GM10266 (cell line): ENCODE results near the gene PRKACA.

Source experiments
- DNase-seq: peaks from one replicate; pipeline ENCODE4 v3.0.0; 2012; ENCODE audit errors: extremely low spot score
- TF ChIP-seq, protein P1 (sequence below): IDR thresholded peaks from 2 replicates; pipeline ENCODE4 v1.5.1; 2012; ENCODE audit warnings: mild to moderate bottlenecking, low read depth; ENCODE audit not compliant: control insufficient read depth, insufficient read depth; ENCODE audit errors: missing control alignments

PRKACA gene

DNA sequence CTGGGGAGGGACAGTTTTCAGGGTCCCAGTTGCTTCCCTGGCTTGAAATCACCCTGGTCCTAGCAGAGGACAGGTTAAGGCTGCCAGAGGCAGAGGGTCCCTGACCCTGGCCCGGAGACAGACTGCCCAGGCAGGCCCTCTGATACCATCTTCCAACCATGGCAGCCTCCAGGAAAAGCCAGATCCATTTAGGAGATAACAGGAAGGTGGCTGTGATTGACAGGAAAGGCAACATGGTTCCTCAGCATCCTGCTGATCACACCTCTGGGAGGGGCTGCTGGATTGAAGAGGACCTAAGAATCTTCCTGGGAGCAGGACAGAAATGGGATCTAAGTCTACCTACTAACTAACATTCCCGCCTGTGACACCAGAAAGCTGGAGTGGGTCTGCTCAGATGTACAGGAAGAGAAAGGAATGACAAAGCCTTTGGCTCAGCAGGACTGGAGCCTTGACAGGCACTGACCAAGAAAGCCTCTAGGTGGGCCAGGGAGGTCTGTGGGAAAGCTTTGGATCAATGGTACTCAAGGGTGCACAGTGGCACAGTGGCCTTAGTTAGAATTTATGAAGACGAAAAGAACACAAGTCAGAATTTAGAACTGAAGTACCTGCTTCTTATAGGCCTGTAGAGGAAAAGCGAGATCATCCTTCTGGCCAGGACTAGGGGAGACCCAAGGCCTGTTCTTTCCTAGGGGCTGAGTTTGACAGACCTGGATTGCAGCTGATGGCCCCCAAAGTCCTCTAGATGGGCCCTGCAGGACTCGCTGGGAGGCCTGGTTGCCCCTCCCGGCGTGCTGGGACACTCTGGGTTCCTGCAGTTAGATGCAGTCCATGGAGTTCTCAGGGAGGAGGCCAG lies 2.3 kb upstream of the PRKACA start:
- TF ChIP-seq, protein P1, sequence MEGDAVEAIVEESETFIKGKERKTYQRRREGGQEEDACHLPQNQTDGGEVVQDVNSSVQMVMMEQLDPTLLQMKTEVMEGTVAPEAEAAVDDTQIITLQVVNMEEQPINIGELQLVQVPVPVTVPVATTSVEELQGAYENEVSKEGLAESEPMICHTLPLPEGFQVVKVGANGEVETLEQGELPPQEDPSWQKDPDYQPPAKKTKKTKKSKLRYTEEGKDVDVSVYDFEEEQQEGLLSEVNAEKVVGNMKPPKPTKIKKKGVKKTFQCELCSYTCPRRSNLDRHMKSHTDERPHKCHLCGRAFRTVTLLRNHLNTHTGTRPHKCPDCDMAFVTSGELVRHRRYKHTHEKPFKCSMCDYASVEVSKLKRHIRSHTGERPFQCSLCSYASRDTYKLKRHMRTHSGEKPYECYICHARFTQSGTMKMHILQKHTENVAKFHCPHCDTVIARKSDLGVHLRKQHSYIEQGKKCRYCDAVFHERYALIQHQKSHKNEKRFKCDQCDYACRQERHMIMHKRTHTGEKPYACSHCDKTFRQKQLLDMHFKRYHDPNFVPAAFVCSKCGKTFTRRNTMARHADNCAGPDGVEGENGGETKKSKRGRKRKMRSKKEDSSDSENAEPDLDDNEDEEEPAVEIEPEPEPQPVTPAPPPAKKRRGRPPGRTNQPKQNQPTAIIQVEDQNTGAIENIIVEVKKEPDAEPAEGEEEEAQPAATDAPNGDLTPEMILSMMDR = no peak
- peak; percentile 3 for DNase-seq

DNA sequence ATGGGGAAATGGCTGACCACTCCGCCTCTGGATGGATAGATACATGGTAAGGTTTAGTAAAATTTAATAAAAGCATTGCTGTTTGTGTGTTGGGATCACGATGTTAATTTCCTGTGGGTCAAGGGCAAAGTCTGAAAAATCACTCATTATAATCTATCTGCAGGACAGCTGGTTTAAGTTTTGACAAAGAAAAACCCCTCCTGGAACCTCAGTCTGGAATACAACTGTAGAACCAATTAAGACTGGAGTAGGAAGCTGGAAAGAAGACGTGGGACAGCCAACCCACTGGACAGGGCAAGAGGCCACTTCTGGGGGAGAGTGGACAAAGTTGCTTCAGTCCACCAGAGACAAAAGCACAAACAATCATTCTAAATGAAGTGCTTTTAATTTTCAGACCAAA lies 1.6 kb upstream of the PRKACA start:
- DNase-seq = no peak
- TF ChIP-seq, protein P1 = no peak

DNA sequence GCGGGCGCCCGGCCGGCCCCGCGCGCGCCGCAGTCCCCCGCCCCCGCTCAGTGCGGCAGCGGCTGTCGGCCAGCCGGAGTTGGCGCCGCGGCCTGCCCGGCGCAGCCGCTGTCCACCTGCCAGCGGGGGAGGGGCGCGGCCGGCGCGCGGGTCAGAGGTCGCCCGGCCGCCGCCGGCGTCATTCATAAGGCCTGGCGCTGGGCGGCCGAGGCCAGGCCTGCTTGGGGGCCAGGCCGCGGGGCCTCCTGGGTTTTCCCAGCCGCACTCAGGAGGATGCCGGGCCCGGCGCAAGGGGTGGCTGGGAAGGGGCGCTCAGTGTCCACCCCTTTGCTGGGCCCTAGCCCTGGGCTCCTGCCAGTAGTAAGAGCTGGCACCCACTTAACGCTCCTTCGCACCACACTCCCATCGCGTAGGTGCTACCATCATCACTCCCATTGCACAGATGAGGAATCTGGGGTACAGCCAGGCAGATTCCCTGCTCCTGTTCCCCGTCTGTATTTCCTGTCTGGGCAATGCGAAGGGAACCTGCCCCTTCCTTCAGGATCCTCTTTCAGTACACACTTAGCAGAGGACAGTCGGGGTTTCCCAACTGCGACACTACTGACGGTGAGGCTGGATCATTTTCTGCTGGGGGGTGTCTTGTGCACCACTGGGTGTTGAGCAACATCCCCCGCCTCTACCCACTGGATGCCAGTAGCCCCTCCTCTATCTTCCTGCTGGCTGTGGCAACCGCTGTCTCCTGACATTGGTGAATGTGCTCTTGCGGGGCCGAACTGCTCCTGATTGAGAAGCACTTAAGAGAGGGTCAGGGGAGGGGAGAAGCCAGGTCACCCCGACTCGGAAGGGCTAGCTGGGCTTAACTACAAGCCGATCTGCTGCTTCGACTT lies 846 bp upstream of the PRKACA start:
- DNase-seq = peak; percentile 27
- TF ChIP-seq, protein P1 = no peak

DNA sequence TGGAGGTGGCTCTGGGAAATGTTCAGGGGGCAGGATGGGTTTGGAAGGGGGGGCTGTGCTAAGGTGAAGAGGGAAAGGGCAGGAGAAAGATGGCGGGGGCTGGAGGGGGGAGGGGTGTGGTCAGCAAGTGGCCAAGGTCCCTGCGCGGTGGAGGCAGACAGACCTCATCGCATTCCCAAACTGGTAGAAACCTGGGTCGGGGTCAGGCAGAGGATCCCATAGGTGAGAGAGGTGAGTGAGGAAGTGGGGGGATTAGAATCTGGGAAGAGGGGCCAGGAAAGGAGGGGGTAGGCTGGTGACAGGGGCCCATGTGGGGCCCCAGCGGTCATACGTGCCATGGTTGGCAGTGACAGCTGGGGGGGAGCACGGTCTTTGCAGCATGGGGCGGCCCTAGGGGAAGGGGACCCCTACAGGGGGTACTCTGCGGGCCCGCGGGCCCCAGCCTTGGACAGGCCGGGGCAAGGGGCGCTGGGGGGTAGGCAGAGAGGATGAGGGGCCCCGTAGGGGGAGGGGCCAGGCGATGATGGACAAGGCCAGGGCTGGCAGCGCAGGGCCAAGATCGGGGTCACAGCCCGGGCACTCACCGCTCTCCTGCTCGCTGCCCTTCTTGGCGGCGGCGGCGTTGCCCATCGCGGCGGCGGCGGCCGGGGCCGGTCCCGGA lies 514 bp downstream of the PRKACA start:
- DNase-seq = peak; percentile 33
- TF ChIP-seq, protein P1 = no peak

DNA sequence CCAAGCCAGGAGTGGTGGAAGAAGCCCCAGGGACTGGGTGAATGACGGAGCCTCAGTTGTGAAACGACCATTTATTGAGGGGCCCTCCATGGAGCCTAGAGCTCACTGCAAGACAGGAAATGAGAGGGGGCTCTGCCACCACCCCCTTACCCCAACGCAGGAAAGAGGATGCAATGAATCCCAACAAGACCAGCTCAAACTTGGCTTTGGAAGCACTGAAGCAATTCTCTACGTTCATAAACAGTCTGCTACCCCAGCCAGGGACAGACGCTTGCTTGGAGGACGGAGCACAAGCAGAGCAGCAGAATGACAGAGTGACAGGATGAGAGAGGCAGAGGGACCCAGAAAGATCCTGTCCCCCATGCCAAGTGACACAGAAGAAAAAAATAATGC lies 1.0 kb downstream of the PRKACA start:
- TF ChIP-seq, protein P1 = no peak
- peak; percentile 27 for DNase-seq

DNA sequence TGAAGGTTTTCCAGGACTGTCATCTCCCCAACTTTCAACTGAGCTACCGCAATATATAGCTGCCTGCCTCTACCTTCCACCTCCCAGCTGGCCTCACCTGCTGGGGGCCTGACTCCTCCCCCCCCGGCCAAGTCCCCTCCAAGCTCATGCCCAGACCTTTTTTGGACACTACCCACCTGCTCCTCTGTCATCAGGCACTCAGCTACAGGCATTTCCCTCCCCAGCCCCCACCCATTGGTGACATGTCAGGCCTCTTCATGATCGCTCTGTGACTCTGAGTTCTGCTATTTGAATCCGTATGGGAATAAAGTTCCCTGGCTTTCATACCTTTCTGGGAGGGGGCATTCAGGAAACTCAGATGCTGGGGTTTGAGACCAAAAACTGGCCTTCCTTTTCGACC lies 1.8 kb downstream of the PRKACA start:
- TF ChIP-seq, protein P1 = no peak
- peak; percentile 2 for DNase-seq
